ENCODE data around the gene SLC35F1. TPM values are rescaled to one million over a fixed set of nuclear protein-coding genes. Genes with fewer than 3 reads are reported as not detected.
A peak's percentile ranks its signal among the peaks of the same experiment; 100 is the strongest.
"Not testable (repeated sequence)": the region's sequence is repeated elsewhere in the genome, so short reads cannot be mapped to it uniquely, and the experiment has no call there.

SLC35F1 gene
- total RNA-seq = 1 to 10 TPM; 1.1 to 1.3 TPM

- Histone ChIP-seq H3K27me3 (peaks cover 0 to 4% of the 10 kb centered on the region in 2 donors), H3K27ac (peak within 1 kb of the TSS in 1 of 2 donors; percentile 13)
Observed at GRCh38 chr6:117906958-117907600, at the start of gene SLC35F1. Gene SLC35F1 (plus strand): TSS chr6:117907264.

GRCh38 chr6:117858601-117859000, 48.5 kb upstream of the SLC35F1 start:
- not testable (repeated sequence) for H3K27me3 ChIP-seq; DNase-seq (ENCODE audit: low spot score); H3K4me1 ChIP-seq; H3K27ac ChIP-seq; H3K36me3 ChIP-seq; H3K4me3 ChIP-seq; H3K9me3 ChIP-seq

More at GRCh38 chr6:117906958-117907600, at the start of gene SLC35F1:
- H3K9me3 ChIP-seq = no peaks in the 10 kb centered on the region
- H3K36me3 ChIP-seq = no peaks in the 10 kb centered on the region
- peak within 1 kb of the TSS; percentile 43 to 56 for H3K4me3 ChIP-seq
- peak in 1 of 2 donors; percentile 53 for TF ChIP-seq CTCF (IDR thresholded peaks at IDR 0.05)
- no peak for DNase-seq (ENCODE audit: low spot score)
- H3K4me1 ChIP-seq = peaks cover 0 to 18% of the 10 kb centered on the region in 2 donors

DNA sequence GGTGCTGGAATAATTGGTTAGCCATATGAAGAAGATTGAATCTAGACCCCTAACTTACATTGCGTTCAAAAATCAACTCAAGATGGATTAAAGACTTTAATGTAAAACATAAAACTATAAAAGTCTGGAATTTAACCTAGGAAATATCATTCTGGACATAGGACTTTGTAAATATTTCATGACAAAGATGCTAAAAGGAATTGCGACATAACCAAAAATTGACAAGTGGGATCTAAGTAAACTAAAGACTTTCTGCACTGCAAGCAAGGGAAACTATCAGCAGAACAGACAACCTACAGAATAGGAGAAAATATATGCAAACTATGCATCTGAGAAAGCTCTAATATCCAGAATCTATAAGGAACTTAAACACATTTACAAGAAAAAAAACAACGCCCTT, 45.5 kb upstream of the SLC35F1 start:
- no peak for DNase-seq (ENCODE audit: low spot score)
- TF ChIP-seq CTCF (IDR thresholded peaks at IDR 0.05) = no peak
- no peak overlapping the region for H3K4me3 ChIP-seq
- no peaks in the 10 kb centered on the region for H3K36me3 ChIP-seq
- peaks cover 0 to 4% of the 10 kb centered on the region in 2 donors for H3K9me3 ChIP-seq
- no peaks in the 10 kb centered on the region for H3K4me1 ChIP-seq
- H3K27me3 ChIP-seq = no peaks in the 10 kb centered on the region
- no peak overlapping the region for H3K27ac ChIP-seq

DNA sequence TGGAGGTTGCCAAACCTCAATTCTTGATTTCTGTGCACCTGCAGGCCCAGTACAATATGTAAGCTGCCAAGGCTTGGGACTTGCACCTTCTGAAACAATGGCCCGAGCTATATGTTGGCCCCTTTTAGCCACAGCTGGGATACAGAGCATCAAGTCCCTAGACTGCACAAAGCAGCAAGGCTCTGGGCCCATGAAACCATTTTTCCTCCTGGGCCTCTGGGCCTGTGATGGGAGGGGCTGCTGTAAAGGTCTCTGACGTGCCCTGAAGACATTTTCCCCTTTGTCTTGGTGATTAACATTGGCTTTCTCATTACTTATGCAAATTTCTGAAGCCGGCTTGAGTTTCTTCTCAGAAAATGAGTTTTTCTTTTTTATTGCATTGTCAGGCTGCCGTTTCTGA, 40.5 kb upstream of the SLC35F1 start:
- no peak for TF ChIP-seq CTCF (IDR thresholded peaks at IDR 0.05)
- Histone ChIP-seq H3K9me3 (peaks cover 0 to 4% of the 10 kb centered on the region in 2 donors), H3K27me3 (no peaks in the 10 kb centered on the region), H3K27ac (no peak overlapping the region), H3K4me1 (no peaks in the 10 kb centered on the region), H3K4me3 (no peak overlapping the region), H3K36me3 (no peaks in the 10 kb centered on the region)
- DNase-seq (ENCODE audit: low spot score) = no peak

- Histone ChIP-seq H3K27me3 (no peaks in the 10 kb centered on the region), H3K4me1 (no peaks in the 10 kb centered on the region), H3K27ac (no peak overlapping the region), H3K4me3 (no peak overlapping the region), H3K36me3 (no peaks in the 10 kb centered on the region), H3K9me3 (no peaks in the 10 kb centered on the region)
- no peak for DNase-seq (ENCODE audit: low spot score)
- no peak for TF ChIP-seq CTCF (IDR thresholded peaks at IDR 0.05)
Observed at GRCh38 chr6:117870486-117871242, 36.4 kb upstream of the SLC35F1 start.

GRCh38 chr6:117880824-117881223, 26.2 kb upstream of the SLC35F1 start:
- Histone ChIP-seq H3K4me1 (no peaks in the 10 kb centered on the region), H3K4me3 (no peak overlapping the region), H3K27ac (no peak overlapping the region), H3K9me3 (no peaks in the 10 kb centered on the region), H3K27me3 (no peaks in the 10 kb centered on the region), H3K36me3 (no peaks in the 10 kb centered on the region)
- no peak for TF ChIP-seq CTCF (IDR thresholded peaks at IDR 0.05)
- no peak for DNase-seq (ENCODE audit: low spot score)
